Liver (tissue), 3 donors: ENCODE results near the gene ABLIM1.

ENCODE experiments used
- EGR1 ChIP-seq, 2 donors: IDR thresholded peaks; 2 replicates each; pipeline ENCODE4 v1.6.1; 2016 to 2018; ENCODE audit warnings: antibody characterized with exemption in 2 of 2, low read depth in 2 of 2
- FOXA1 ChIP-seq: IDR thresholded peaks from 2 replicates; pipeline ENCODE4 v1.6.1; 2016; ENCODE audit warnings: antibody characterized with exemption
- GABPA ChIP-seq, 2 donors: IDR thresholded peaks in 1 of 2; conservative IDR thresholded peaks in 1 of 2; 2 replicates each; pipeline ENCODE4 v1.6.1; 2016; ENCODE audit warnings: antibody characterized with exemption in 2 of 2, mild to moderate bottlenecking in 1 of 2, moderate library complexity in 1 of 2
- JUND ChIP-seq, 2 donors: IDR thresholded peaks; 2 replicates each; pipeline ENCODE4 v1.6.1; 2016; ENCODE audit warnings: antibody characterized with exemption in 2 of 2
- RAD21 ChIP-seq, 2 donors: IDR thresholded peaks; 2 replicates each; pipeline ENCODE4 v1.6.1; 2016; ENCODE audit warnings: antibody characterized with exemption in 2 of 2, mild to moderate bottlenecking in 2 of 2
- SP1 ChIP-seq: IDR thresholded peaks from 2 replicates; pipeline ENCODE4 v1.6.1; 2018; ENCODE audit warnings: antibody characterized with exemption, mild to moderate bottlenecking
- TAF1 ChIP-seq: conservative IDR thresholded peaks from 2 replicates; pipeline ENCODE4 v1.6.1; 2016; ENCODE audit warnings: antibody characterized with exemption, mild to moderate bottlenecking
- YY1 ChIP-seq: IDR thresholded peaks from 2 replicates; pipeline ENCODE4 v1.6.1; 2016; ENCODE audit warnings: antibody characterized with exemption, mild to moderate bottlenecking
- TF ChIP-seq, protein P1 (sequence below): fragments of 150-350 bp; IDR thresholded peaks from 2 replicates; pipeline ENCODE4 v1.5.1; 2017; ENCODE audit warnings: improper control_type of control experiment, low read depth, low read length; ENCODE audit not compliant: missing input control
- TF ChIP-seq, protein P2 (sequence below): IDR thresholded peaks from 2 replicates; pipeline ENCODE4 v1.6.1; 2016; ENCODE audit warnings: antibody characterized with exemption
- TF ChIP-seq, protein P3 (sequence below): IDR thresholded peaks from 2 replicates; pipeline ENCODE4 v1.6.1; 2016; ENCODE audit warnings: antibody characterized with exemption
- TF ChIP-seq, protein P4 (sequence below): IDR thresholded peaks from 2 replicates; pipeline ENCODE4 v1.6.1; 2016; ENCODE audit warnings: antibody characterized with exemption, mild to moderate bottlenecking
- TF ChIP-seq, protein P5 (sequence below): IDR thresholded peaks from 2 replicates; pipeline ENCODE4 v1.6.1; 2016; ENCODE audit warnings: antibody characterized with exemption
- donor health status: healthy.
- donor health status: healthy.

DNA sequence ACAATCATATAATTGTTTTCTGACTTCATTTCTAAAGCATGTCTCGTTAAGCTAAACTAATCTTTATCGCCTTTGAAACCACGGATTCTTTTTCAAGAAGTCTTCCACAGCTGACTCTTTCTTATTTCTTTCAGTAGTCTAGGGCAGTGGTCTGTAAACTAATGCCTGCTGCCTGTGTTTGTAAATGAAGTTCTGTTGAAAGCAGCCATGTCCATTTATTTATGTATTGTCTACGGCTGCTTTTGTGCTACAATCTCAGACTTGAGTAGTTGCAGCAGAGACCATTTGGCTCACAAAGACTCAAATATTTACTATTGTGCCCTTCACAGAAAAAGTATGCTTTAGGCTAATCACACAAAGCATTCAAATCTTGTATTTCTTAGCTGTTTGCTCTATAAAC is 20.3 kb upstream of the ABLIM1 start:
- TF ChIP-seq, protein P1, sequence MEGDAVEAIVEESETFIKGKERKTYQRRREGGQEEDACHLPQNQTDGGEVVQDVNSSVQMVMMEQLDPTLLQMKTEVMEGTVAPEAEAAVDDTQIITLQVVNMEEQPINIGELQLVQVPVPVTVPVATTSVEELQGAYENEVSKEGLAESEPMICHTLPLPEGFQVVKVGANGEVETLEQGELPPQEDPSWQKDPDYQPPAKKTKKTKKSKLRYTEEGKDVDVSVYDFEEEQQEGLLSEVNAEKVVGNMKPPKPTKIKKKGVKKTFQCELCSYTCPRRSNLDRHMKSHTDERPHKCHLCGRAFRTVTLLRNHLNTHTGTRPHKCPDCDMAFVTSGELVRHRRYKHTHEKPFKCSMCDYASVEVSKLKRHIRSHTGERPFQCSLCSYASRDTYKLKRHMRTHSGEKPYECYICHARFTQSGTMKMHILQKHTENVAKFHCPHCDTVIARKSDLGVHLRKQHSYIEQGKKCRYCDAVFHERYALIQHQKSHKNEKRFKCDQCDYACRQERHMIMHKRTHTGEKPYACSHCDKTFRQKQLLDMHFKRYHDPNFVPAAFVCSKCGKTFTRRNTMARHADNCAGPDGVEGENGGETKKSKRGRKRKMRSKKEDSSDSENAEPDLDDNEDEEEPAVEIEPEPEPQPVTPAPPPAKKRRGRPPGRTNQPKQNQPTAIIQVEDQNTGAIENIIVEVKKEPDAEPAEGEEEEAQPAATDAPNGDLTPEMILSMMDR = no peak
- TF ChIP-seq, protein P2, sequence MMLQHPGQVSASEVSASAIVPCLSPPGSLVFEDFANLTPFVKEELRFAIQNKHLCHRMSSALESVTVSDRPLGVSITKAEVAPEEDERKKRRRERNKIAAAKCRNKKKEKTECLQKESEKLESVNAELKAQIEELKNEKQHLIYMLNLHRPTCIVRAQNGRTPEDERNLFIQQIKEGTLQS = no peak
- TF ChIP-seq, protein P3, sequence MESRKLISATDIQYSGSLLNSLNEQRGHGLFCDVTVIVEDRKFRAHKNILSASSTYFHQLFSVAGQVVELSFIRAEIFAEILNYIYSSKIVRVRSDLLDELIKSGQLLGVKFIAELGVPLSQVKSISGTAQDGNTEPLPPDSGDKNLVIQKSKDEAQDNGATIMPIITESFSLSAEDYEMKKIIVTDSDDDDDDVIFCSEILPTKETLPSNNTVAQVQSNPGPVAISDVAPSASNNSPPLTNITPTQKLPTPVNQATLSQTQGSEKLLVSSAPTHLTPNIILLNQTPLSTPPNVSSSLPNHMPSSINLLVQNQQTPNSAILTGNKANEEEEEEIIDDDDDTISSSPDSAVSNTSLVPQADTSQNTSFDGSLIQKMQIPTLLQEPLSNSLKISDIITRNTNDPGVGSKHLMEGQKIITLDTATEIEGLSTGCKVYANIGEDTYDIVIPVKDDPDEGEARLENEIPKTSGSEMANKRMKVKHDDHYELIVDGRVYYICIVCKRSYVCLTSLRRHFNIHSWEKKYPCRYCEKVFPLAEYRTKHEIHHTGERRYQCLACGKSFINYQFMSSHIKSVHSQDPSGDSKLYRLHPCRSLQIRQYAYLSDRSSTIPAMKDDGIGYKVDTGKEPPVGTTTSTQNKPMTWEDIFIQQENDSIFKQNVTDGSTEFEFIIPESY = no peak
- no peak for TF ChIP-seq TAF1
- no peak for TF ChIP-seq GABPA (IDR thresholded peaks at IDR 0.05 in 1 of 2, conservative IDR thresholded peaks at IDR 0.05 in 1 of 2)
- TF ChIP-seq RAD21 (IDR thresholded peaks at IDR 0.05) = no peak
- no peak for TF ChIP-seq YY1
- TF ChIP-seq, protein P4, sequence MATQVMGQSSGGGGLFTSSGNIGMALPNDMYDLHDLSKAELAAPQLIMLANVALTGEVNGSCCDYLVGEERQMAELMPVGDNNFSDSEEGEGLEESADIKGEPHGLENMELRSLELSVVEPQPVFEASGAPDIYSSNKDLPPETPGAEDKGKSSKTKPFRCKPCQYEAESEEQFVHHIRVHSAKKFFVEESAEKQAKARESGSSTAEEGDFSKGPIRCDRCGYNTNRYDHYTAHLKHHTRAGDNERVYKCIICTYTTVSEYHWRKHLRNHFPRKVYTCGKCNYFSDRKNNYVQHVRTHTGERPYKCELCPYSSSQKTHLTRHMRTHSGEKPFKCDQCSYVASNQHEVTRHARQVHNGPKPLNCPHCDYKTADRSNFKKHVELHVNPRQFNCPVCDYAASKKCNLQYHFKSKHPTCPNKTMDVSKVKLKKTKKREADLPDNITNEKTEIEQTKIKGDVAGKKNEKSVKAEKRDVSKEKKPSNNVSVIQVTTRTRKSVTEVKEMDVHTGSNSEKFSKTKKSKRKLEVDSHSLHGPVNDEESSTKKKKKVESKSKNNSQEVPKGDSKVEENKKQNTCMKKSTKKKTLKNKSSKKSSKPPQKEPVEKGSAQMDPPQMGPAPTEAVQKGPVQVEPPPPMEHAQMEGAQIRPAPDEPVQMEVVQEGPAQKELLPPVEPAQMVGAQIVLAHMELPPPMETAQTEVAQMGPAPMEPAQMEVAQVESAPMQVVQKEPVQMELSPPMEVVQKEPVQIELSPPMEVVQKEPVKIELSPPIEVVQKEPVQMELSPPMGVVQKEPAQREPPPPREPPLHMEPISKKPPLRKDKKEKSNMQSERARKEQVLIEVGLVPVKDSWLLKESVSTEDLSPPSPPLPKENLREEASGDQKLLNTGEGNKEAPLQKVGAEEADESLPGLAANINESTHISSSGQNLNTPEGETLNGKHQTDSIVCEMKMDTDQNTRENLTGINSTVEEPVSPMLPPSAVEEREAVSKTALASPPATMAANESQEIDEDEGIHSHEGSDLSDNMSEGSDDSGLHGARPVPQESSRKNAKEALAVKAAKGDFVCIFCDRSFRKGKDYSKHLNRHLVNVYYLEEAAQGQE = no peak
- no peak for TF ChIP-seq JUND (IDR thresholded peaks at IDR 0.05)
- TF ChIP-seq SP1 = no peak
- TF ChIP-seq, protein P5, sequence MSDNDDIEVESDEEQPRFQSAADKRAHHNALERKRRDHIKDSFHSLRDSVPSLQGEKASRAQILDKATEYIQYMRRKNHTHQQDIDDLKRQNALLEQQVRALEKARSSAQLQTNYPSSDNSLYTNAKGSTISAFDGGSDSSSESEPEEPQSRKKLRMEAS = no peak
- no peak for TF ChIP-seq FOXA1
- TF ChIP-seq EGR1 (IDR thresholded peaks at IDR 0.05; ENCODE audit: low read depth in 2 of 2) = no peak
